Measurements from ENCODE around the gene TSPAN16. TPM values are rescaled to one million over a fixed set of nuclear protein-coding genes. Genes with fewer than 3 reads are reported as not detected.

Gene TSPAN16
- total and polyA plus RNA-seq, 2 of the 13 experiments (the other 11 are each of a cell fraction or from before 2014, with no cell fraction given), result not detected

DNA sequence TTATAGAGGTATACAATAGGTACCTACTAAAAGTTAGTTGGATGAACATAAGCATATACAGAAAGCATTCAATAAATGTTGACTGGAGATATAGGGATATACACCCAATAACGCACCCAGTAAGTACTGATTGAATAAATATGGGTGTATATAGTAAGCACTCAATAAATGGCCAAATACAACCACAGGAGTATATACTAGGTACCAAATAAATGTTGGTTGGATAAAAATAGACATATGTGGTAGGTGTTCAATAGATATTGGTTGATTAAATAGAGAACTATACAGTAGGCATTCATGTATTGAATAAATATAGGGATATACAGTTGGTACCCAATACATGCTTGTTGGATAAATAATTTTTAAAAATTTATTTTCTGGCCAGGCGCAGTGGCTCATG, 47.1 kb upstream of the TSPAN16 start:
- intact Hi-C loops (cut with micrococcal nuclease; ENCODE audit: unreplicated experiment), result no loop called here
- in situ Hi-C loops (cut with HindIII; ENCODE audit: extremely low pct_ligation_motif_present, low pct_unique_long_range_greater_than_20kb), result no loop called here
- H3K4me2 ChIP-seq (ENCODE audit: low read depth, low read length), result no peak overlapping the region
- ATAC-seq (no peak), FAIRE-seq (no peak), DNase-seq (ENCODE audit: low spot score) (no peak)
- WGBS (ENCODE audit: low lambda C conversion rate), result 90% methylated on average over 2 of the region's 2 CpGs
- peaks cover under 1% of the 10 kb centered on the region for H3K4me1 ChIP-seq (ENCODE audit: insufficient read depth, low read length)
- H3K9ac ChIP-seq (ENCODE audit: insufficient read depth, low read depth, low read length), result no peak overlapping the region
- H3K4me3 ChIP-seq (replicated peaks in 1 of 3; ENCODE audit: insufficient read depth in 1 of 3, low read depth in 2 of 3, low read length in 3 of 3), result no peak overlapping the region
- TF ChIP-seq, protein P1, sequence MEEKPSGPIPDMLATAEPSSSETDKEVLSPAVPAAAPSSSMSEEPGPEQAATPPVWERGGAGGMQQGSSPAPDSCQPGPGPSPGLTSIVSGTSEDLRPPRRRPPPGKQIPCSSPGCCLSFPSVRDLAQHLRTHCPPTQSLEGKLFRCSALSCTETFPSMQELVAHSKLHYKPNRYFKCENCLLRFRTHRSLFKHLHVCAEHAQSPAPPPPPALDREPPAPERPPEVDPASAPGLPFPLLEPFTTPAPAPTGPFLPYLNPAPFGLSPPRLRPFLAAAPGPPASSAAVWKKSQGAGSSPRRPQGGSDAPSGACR (CRISPR knock-in tag; IDR thresholded peaks at IDR 0.05), result no peak
- no peak for TF ChIP-seq GZF1 (CRISPR knock-in tag; IDR thresholded peaks at IDR 0.05)
- no peaks in the 10 kb centered on the region for H4K20me1 ChIP-seq (ENCODE audit: insufficient read depth, low read length)
- H3K27ac ChIP-seq (ENCODE audit: extremely low read length, insufficient read depth, low read length), result no peak overlapping the region
- POLR2A ChIA-PET, result no interaction called here
- H3K27me3 ChIP-seq (ENCODE audit: control insufficient read depth in 1 of 2, insufficient read depth in 2 of 2, low read length in 2 of 2), result no peaks in the 10 kb centered on the region
- H3K79me2 ChIP-seq (ENCODE audit: insufficient read depth, low read length), result no peaks in the 10 kb centered on the region
- H2AFZ ChIP-seq (ENCODE audit: low read length), result no peak overlapping the region
- BruUV-seq (replicated peaks), result no TSS peak
- CTCF ChIA-PET (ENCODE audit: low intra/inter-chr PET ratio, low total read pairs), result no interaction called here
- peaks cover 8 to 25% of the 10 kb centered on the region in 2 experiments; a peak in 4 of 5 replicates for H3K36me3 ChIP-seq (replicated peaks in 1 of 2; ENCODE audit: control insufficient read depth in 1 of 2, insufficient read depth in 2 of 2, low read length in 2 of 2)
- no peaks in the 10 kb centered on the region for H3K9me3 ChIP-seq (ENCODE audit: low read length)

DNA sequence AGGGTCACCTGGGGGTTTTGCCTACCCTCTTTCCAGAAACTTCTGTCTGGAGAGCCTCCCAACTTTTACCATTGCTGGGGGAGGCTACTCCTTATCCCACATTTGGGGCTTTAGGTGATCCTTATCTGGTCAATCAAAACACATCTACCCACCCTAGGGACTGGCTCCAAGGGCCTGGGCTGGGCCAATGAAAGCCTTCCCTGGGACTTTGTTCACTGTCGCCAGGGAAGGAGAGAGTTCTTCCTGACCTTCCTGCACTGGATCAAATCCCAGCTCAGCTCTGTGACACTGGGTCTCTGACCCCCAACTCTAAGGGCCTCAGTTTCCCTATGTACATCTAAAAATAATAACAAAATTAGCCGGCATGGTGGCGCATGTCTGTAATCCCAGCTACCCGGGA, 44.7 kb upstream of the TSPAN16 start:
- Histone ChIP-seq H3K27me3 (ENCODE audit: control insufficient read depth in 1 of 2, insufficient read depth in 2 of 2, low read length in 2 of 2) (no peaks in the 10 kb centered on the region), H3K79me2 (ENCODE audit: insufficient read depth, low read length) (no peaks in the 10 kb centered on the region), H3K4me2 (ENCODE audit: low read depth, low read length) (no peak overlapping the region), H2AFZ (ENCODE audit: low read length) (no peak overlapping the region), H3K9ac (ENCODE audit: insufficient read depth, low read depth, low read length) (no peak overlapping the region), H3K4me1 (ENCODE audit: insufficient read depth, low read length) (peaks cover 4% of the 10 kb centered on the region), H3K27ac (ENCODE audit: extremely low read length, insufficient read depth, low read length) (no peak overlapping the region), H4K20me1 (ENCODE audit: insufficient read depth, low read length) (peaks cover 2% of the 10 kb centered on the region; the same call in 1 of the 2 replicates), H3K36me3 (replicated peaks in 1 of 2; ENCODE audit: control insufficient read depth in 1 of 2, insufficient read depth in 2 of 2, low read length in 2 of 2) (peaks cover 8 to 25% of the 10 kb centered on the region in 2 experiments; a peak in 4 of 5 replicates), H3K4me3 (replicated peaks in 1 of 3; ENCODE audit: insufficient read depth in 1 of 3, low read depth in 2 of 3, low read length in 3 of 3) (no peak overlapping the region), H3K9me3 (ENCODE audit: low read length) (no peaks in the 10 kb centered on the region)
- in situ Hi-C loops (cut with HindIII; ENCODE audit: extremely low pct_ligation_motif_present, low pct_unique_long_range_greater_than_20kb) (no loop called here), intact Hi-C loops (cut with micrococcal nuclease; ENCODE audit: unreplicated experiment) (no loop called here)
- DNase-seq (ENCODE audit: low spot score), result no peak
- ChIA-PET CTCF (ENCODE audit: low intra/inter-chr PET ratio, low total read pairs) (no interaction called here), POLR2A (interaction anchor here (1.0 kb wide), 1 partner anchor 124 kb away, joined by 3 read pairs; no protein-coding TSS in a partner anchor)
- no peak for FAIRE-seq
- no peak for ATAC-seq
- 99% methylated on average over 4 of the region's 4 CpGs for WGBS (ENCODE audit: low lambda C conversion rate)
- no TSS peak for BruUV-seq (replicated peaks)
- TF ChIP-seq FOSL1 (CRISPR knock-in tag; IDR thresholded peaks at IDR 0.05; ENCODE audit: borderline replicate concordance), result no peak
- TF ChIP-seq KDM1A (CRISPR knock-in tag; IDR thresholded peaks at IDR 0.05), result no peak
- TF ChIP-seq, protein P2, sequence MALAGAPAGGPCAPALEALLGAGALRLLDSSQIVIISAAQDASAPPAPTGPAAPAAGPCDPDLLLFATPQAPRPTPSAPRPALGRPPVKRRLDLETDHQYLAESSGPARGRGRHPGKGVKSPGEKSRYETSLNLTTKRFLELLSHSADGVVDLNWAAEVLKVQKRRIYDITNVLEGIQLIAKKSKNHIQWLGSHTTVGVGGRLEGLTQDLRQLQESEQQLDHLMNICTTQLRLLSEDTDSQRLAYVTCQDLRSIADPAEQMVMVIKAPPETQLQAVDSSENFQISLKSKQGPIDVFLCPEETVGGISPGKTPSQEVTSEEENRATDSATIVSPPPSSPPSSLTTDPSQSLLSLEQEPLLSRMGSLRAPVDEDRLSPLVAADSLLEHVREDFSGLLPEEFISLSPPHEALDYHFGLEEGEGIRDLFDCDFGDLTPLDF (CRISPR knock-in tag; IDR thresholded peaks at IDR 0.05), result no peak
- TF ChIP-seq RFXAP (CRISPR knock-in tag; IDR thresholded peaks at IDR 0.05; ENCODE audit: borderline replicate concordance), result peak; percentile 88
- TF ChIP-seq, protein P3, sequence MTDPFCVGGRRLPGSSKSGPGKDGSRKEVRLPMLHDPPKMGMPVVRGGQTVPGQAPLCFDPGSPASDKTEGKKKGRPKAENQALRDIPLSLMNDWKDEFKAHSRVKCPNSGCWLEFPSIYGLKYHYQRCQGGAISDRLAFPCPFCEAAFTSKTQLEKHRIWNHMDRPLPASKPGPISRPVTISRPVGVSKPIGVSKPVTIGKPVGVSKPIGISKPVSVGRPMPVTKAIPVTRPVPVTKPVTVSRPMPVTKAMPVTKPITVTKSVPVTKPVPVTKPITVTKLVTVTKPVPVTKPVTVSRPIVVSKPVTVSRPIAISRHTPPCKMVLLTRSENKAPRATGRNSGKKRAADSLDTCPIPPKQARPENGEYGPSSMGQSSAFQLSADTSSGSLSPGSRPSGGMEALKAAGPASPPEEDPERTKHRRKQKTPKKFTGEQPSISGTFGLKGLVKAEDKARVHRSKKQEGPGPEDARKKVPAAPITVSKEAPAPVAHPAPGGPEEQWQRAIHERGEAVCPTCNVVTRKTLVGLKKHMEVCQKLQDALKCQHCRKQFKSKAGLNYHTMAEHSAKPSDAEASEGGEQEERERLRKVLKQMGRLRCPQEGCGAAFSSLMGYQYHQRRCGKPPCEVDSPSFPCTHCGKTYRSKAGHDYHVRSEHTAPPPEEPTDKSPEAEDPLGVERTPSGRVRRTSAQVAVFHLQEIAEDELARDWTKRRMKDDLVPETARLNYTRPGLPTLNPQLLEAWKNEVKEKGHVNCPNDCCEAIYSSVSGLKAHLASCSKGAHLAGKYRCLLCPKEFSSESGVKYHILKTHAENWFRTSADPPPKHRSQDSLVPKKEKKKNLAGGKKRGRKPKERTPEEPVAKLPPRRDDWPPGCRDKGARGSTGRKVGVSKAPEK (CRISPR knock-in tag; IDR thresholded peaks at IDR 0.05; ENCODE audit: borderline replicate concordance), result no peak
- no peak for TF ChIP-seq WIZ (CRISPR knock-in tag; IDR thresholded peaks at IDR 0.05)
- TF ChIP-seq, protein P4, sequence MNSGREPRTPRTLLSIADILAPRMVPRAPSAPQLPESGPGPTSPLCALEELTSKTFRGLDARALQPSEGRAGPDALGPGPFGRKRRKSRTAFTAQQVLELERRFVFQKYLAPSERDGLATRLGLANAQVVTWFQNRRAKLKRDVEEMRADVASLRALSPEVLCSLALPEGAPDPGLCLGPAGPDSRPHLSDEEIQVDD (CRISPR knock-in tag; IDR thresholded peaks at IDR 0.05; ENCODE audit: borderline replicate concordance), result no peak
- TF ChIP-seq CBX5 (CRISPR knock-in tag; IDR thresholded peaks at IDR 0.05; ENCODE audit: borderline replicate concordance), result no peak
- TF ChIP-seq ZNF317 (CRISPR knock-in tag; IDR thresholded peaks at IDR 0.05), result no peak
- no peak for TF ChIP-seq YEATS2 (CRISPR knock-in tag; IDR thresholded peaks at IDR 0.05; ENCODE audit: borderline replicate concordance)
- TF ChIP-seq ZBTB21 (CRISPR knock-in tag; IDR thresholded peaks at IDR 0.05), result no peak
- no peak for TF ChIP-seq ZNF772 (CRISPR knock-in tag; IDR thresholded peaks at IDR 0.05)
- peak; percentile 95 for TF ChIP-seq RFX5 (IDR thresholded peaks at IDR 0.05; ENCODE audit: low read depth, low read length)
